BLaER1 treated with 17β-estradiol and CSF1 and Interleukin-3, amounts not matched to agents 10 nM and 100 nM (cell line): ENCODE measurements around the gene REPS2.

Experiments used
- H3K27ac ChIP-seq, 11 experiments: shearing (Covaris generic); formaldehyde crosslinking; 2 replicates each; pipeline ENCODE4 v1.8.1; 2022
- H3K27me3 ChIP-seq, 11 experiments: shearing (Covaris generic); formaldehyde crosslinking; 2 replicates each; pipeline ENCODE4 v1.8.1; 2022
- H3K36me3 ChIP-seq, 11 experiments: shearing (Covaris generic); formaldehyde crosslinking; 2 replicates each; pipeline ENCODE4 v1.8.1; 2022
- H3K4me1 ChIP-seq, 10 experiments: shearing (Covaris generic); formaldehyde crosslinking; 2 replicates each; pipeline ENCODE4 v1.8.1; 2022
- H3K4me2 ChIP-seq, 11 experiments: shearing (Covaris generic); formaldehyde crosslinking; 2 replicates each; pipeline ENCODE4 v1.8.1; 2022
- H3K4me3 ChIP-seq, 10 experiments: shearing (Covaris generic); formaldehyde crosslinking; 2 replicates each; pipeline ENCODE4 v1.8.1; 2022
- H3K9ac ChIP-seq, 11 experiments: shearing (Covaris generic); formaldehyde crosslinking; 2 replicates each; pipeline ENCODE4 v1.8.1; 2022
- H3K9me3 ChIP-seq, 11 experiments: shearing (Covaris generic); formaldehyde crosslinking; replicated peaks in 1 of 11; 2 replicates each; pipeline ENCODE4 v1.8.1; 2022
- H4K20me1 ChIP-seq, 11 experiments: shearing (Covaris generic); formaldehyde crosslinking; 2 replicates each; pipeline ENCODE4 v1.8.1; 2022
- Cebpa-rat ChIP-seq, 11 experiments: shearing (Covaris generic); IDR thresholded peaks; 2 replicates each; pipeline ENCODE4 v1.8.1; 2022

Gene REPS2

GRCh38 chrX:16970977-16971376 is 24.5 kb downstream of the REPS2 start:
- peak overlapping the region in 1 of 11 experiments; percentile 8; a peak in 1 of 22 replicates for H3K4me2 ChIP-seq
- H3K9ac ChIP-seq, result no peak overlapping the region
- H3K4me3 ChIP-seq, result no peak overlapping the region
- no peaks in the 10 kb centered on the region for H4K20me1 ChIP-seq
- no peak for TF ChIP-seq Cebpa-rat (IDR thresholded peaks at IDR 0.05)
- H3K9me3 ChIP-seq, result peaks cover 0 to 31% (median 16%) of the 10 kb centered on the region in 11 experiments; a peak in 15 of 22 replicates
- peaks cover 20 to 74% (median 35%) of the 10 kb centered on the region in 11 experiments for H3K27me3 ChIP-seq
- no peaks in the 10 kb centered on the region for H3K36me3 ChIP-seq
- H3K27ac ChIP-seq, result peak overlapping the region in 1 of 11 experiments; percentile 47; a peak in 1 of 22 replicates
- peaks cover 0 to 8% (median 0%) of the 10 kb centered on the region in 10 experiments; a peak in 1 of 20 replicates for H3K4me1 ChIP-seq

DNA sequence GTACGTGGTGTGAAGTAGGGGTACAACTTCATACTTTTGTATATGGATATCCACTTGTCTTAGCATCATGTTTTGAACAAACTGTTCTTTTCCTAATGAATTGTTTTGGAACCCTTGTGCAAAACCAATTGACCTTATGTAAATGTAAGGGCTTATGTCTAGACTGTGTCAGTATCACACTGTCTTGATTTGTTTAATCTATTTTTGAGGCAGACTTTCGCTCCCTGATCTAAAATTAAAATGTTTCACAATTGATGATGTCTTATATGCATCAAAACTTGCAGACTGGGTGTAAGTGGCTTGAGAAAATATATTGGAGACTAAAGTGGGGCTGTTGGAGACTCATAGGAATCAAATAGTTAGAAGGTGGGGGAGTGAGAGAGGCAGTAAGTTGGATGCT is 25.2 kb downstream of the REPS2 start:
- H3K27ac ChIP-seq, result peak overlapping the region in 1 of 11 experiments; percentile 19; a peak in 1 of 22 replicates
- H3K9me3 ChIP-seq, result peaks cover 0 to 24% (median 9%) of the 10 kb centered on the region in 11 experiments; a peak in 14 of 22 replicates
- no peak for TF ChIP-seq Cebpa-rat (IDR thresholded peaks at IDR 0.05)
- H4K20me1 ChIP-seq, result no peaks in the 10 kb centered on the region
- H3K4me2 ChIP-seq, result no peak overlapping the region
- H3K9ac ChIP-seq, result no peak overlapping the region
- H3K36me3 ChIP-seq, result no peaks in the 10 kb centered on the region
- peaks cover 0 to 8% (median 0%) of the 10 kb centered on the region in 10 experiments; a peak in 1 of 20 replicates for H3K4me1 ChIP-seq
- no peak overlapping the region for H3K4me3 ChIP-seq
- H3K27me3 ChIP-seq, result peaks cover 22 to 74% (median 37%) of the 10 kb centered on the region in 11 experiments

- H3K9me3 ChIP-seq, result peaks cover 0 to 7% (median 0%) of the 10 kb centered on the region in 11 experiments; a peak in 2 of 22 replicates
- no peak overlapping the region for H3K9ac ChIP-seq
- no peaks in the 10 kb centered on the region for H3K36me3 ChIP-seq
- H3K4me1 ChIP-seq, result peaks cover 0 to 8% (median 0%) of the 10 kb centered on the region in 10 experiments; a peak in 1 of 20 replicates
- no peaks in the 10 kb centered on the region for H4K20me1 ChIP-seq
- H3K27me3 ChIP-seq, result peaks cover 26 to 96% (median 69%) of the 10 kb centered on the region in 11 experiments
- H3K4me2 ChIP-seq, result no peak overlapping the region
- H3K27ac ChIP-seq, result no peak overlapping the region
- TF ChIP-seq Cebpa-rat (IDR thresholded peaks at IDR 0.05), result no peak
- H3K4me3 ChIP-seq, result no peak overlapping the region
Observed at GRCh38 chrX:16975233-16975632, 28.8 kb downstream of the REPS2 start.

DNA sequence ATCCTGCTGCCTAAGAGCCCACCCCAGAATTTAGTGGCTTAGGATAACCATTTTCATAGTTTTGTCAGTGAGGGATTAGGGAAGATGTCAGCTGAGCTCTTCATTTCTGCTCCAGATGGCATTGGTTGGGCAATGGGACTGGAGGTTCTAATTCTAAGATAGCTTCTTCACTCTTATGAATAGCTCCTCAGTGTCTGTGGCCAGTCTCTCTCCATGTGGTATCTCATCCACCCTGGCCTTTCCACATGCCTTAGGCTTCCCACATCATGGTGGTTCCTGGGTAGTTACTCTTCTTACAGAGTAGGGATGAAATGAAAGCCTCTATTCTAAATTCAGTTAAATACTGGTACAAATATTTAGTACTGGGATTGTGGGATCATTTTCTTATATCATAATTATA is 31.3 kb downstream of the REPS2 start:
- peaks cover 19 to 94% (median 70%) of the 10 kb centered on the region in 11 experiments; a peak in 21 of 22 replicates for H3K27me3 ChIP-seq
- H3K9me3 ChIP-seq, result peaks cover 4 to 16% (median 10%) of the 10 kb centered on the region in 11 experiments; a peak in 13 of 22 replicates
- H4K20me1 ChIP-seq, result no peaks in the 10 kb centered on the region
- no peak overlapping the region for H3K4me3 ChIP-seq
- no peak overlapping the region for H3K27ac ChIP-seq
- no peaks in the 10 kb centered on the region for H3K4me1 ChIP-seq
- no peak overlapping the region for H3K9ac ChIP-seq
- no peak overlapping the region for H3K4me2 ChIP-seq
- no peaks in the 10 kb centered on the region for H3K36me3 ChIP-seq
- TF ChIP-seq Cebpa-rat (IDR thresholded peaks at IDR 0.05), result no peak

GRCh38 chrX:16978193-16978984 is 31.9 kb downstream of the REPS2 start:
- Histone ChIP-seq H3K4me3 (no peak overlapping the region), H3K4me2 (no peak overlapping the region), H3K27ac (no peak overlapping the region), H3K4me1 (no peaks in the 10 kb centered on the region), H3K9me3 (peaks cover 4 to 16% (median 11%) of the 10 kb centered on the region in 11 experiments; a peak in 13 of 22 replicates), H4K20me1 (no peaks in the 10 kb centered on the region), H3K36me3 (no peaks in the 10 kb centered on the region), H3K27me3 (peaks cover 19 to 94% (median 71%) of the 10 kb centered on the region in 11 experiments; a peak in 21 of 22 replicates), H3K9ac (no peak overlapping the region)
- TF ChIP-seq Cebpa-rat (IDR thresholded peaks at IDR 0.05), result no peak

- H3K9me3 ChIP-seq, result peaks cover 4 to 16% (median 11%) of the 10 kb centered on the region in 11 experiments; a peak in 13 of 22 replicates
- H3K9ac ChIP-seq, result no peak overlapping the region
- H3K27ac ChIP-seq, result no peak overlapping the region
- H3K4me2 ChIP-seq, result no peak overlapping the region
- no peaks in the 10 kb centered on the region for H4K20me1 ChIP-seq
- H3K4me1 ChIP-seq, result no peaks in the 10 kb centered on the region
- TF ChIP-seq Cebpa-rat (IDR thresholded peaks at IDR 0.05), result no peak
- H3K36me3 ChIP-seq, result no peaks in the 10 kb centered on the region
- H3K4me3 ChIP-seq, result no peak overlapping the region
- H3K27me3 ChIP-seq, result peaks cover 27 to 97% (median 79%) of the 10 kb centered on the region in 11 experiments
Observed at GRCh38 chrX:16979226-16979625, 32.8 kb downstream of the REPS2 start.

DNA sequence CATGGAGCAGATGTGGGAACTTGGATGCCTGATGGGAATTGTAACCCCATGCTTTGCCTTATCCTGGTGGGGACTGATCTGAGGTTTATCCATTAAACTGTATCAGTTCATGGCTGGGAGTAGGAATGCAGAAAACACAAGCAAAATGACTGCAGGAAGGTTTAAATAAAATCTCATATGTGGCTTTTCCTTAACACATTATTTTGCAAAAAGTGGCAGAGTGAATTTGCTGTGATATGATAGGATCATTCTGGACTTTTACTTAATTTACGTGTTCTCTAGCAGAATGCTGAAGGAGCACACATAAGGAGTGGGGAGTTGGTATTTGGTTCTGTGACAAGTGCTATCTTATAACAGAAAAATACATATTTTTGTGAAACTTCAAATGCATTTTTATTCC is 34.8 kb downstream of the REPS2 start:
- Histone ChIP-seq H3K4me2 (no peak overlapping the region), H3K27me3 (peaks cover 31 to 95% (median 88%) of the 10 kb centered on the region in 11 experiments), H4K20me1 (no peaks in the 10 kb centered on the region), H3K9ac (no peak overlapping the region), H3K27ac (no peak overlapping the region), H3K4me1 (no peaks in the 10 kb centered on the region), H3K9me3 (peaks cover 4 to 16% (median 10%) of the 10 kb centered on the region in 11 experiments; a peak in 13 of 22 replicates), H3K4me3 (no peak overlapping the region), H3K36me3 (no peaks in the 10 kb centered on the region)
- TF ChIP-seq Cebpa-rat (IDR thresholded peaks at IDR 0.05), result no peak

DNA sequence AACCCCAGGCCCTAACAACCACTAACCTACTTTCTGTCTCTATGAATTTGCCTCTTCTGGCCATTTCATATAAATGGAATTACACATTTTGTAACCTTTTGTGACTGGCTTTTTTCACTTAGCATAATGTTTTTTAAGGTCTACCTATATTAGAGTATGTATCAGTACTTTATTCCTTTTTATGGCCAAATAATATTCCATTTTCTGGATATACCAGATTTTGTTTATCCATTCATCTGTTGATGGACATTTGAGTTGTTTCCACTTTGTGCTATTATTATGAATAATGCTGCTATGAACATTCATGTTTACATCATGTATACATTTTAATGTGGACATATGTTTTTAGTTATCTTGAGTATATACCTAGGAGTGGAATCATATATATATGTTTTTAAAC is 35.5 kb downstream of the REPS2 start:
- H3K4me2 ChIP-seq, result no peak overlapping the region
- H4K20me1 ChIP-seq, result no peaks in the 10 kb centered on the region
- no peak overlapping the region for H3K27ac ChIP-seq
- H3K4me1 ChIP-seq, result no peaks in the 10 kb centered on the region
- TF ChIP-seq Cebpa-rat (IDR thresholded peaks at IDR 0.05), result no peak
- peaks cover 38 to 95% (median 88%) of the 10 kb centered on the region in 11 experiments for H3K27me3 ChIP-seq
- H3K9ac ChIP-seq, result no peak overlapping the region
- peaks cover 4 to 16% (median 10%) of the 10 kb centered on the region in 11 experiments; a peak in 13 of 22 replicates for H3K9me3 ChIP-seq
- H3K36me3 ChIP-seq, result no peaks in the 10 kb centered on the region
- H3K4me3 ChIP-seq, result no peak overlapping the region

DNA sequence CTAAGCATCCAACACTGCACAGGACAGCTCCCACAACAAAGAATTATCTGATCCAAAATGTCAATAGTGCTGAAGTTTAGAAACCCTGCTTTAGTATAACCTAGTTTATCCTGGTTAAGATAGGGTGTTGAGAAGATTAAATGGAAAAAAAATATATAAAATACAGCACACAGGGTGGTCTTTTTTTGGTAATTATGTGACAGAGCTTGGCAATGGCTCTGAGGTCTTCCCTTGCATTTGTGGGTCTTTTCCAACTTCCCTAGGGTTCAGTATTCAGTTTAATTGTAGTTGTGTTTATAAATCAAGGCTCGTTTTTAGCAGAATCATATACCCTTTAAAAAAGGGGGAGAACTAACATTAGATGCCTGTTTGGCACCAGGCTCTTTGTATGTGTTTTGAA is 36.6 kb downstream of the REPS2 start:
- Histone ChIP-seq H3K4me1 (no peaks in the 10 kb centered on the region), H3K4me2 (no peak overlapping the region), H3K36me3 (no peaks in the 10 kb centered on the region), H3K4me3 (no peak overlapping the region), H3K9me3 (peaks cover 8 to 23% (median 15%) of the 10 kb centered on the region in 11 experiments; a peak in 18 of 22 replicates), H3K27me3 (peaks cover 47 to 94% (median 88%) of the 10 kb centered on the region in 11 experiments), H4K20me1 (no peaks in the 10 kb centered on the region), H3K9ac (no peak overlapping the region), H3K27ac (no peak overlapping the region)
- no peak for TF ChIP-seq Cebpa-rat (IDR thresholded peaks at IDR 0.05)
